Mesenchymal stem cell (in vitro differentiated cells and primary cell): ENCODE results near the gene MPPED2.

Source experiments
- DNase-seq: peaks from one replicate; pipeline ENCODE4 v3.0.0-alpha.2; 2013
- H2AFZ ChIP-seq: one replicate; pipeline ENCODE4 v1.6.1; 2013; ENCODE audit warnings: low read depth, mild to moderate bottlenecking, control low read depth, inconsistent platforms, low read length, moderate library complexity
- H2AK5ac ChIP-seq: 2 replicates; pipeline ENCODE4 v1.6.1; 2013; ENCODE audit warnings: low read length, moderate library complexity, mild to moderate bottlenecking, inconsistent platforms; ENCODE audit not compliant: severe bottlenecking
- H2BK120ac ChIP-seq: one replicate; pipeline ENCODE4 v1.6.1; 2013; ENCODE audit warnings: low read depth, mild to moderate bottlenecking, inconsistent platforms, low read length, moderate library complexity
- H2BK12ac ChIP-seq, 2 experiments: one replicate each; pipeline ENCODE4 v1.6.1; 2013; ENCODE audit warnings: inconsistent platforms in 2 of 2, low read length in 2 of 2, mild to moderate bottlenecking in 2 of 2, moderate library complexity in 2 of 2, control low read depth in 1 of 2
- H2BK15ac ChIP-seq: one replicate; pipeline ENCODE4 v1.6.1; 2013; ENCODE audit warnings: mild to moderate bottlenecking, low read depth, inconsistent platforms; ENCODE audit not compliant: poor library complexity, severe bottlenecking
- H2BK5ac ChIP-seq: 2 replicates; pipeline ENCODE4 v1.6.1; 2013; ENCODE audit warnings: low read depth, mild to moderate bottlenecking, low read length, control low read depth, inconsistent platforms; ENCODE audit not compliant: poor library complexity, severe bottlenecking
- H3K14ac ChIP-seq, 2 experiments: one replicate each; pipeline ENCODE4 v1.6.1; 2013; ENCODE audit warnings: inconsistent platforms in 2 of 2, low read length in 2 of 2, control low read depth in 1 of 2, mild to moderate bottlenecking in 1 of 2, moderate library complexity in 1 of 2
- H3K18ac ChIP-seq, 2 experiments: one replicate each; pipeline ENCODE4 v1.6.1; 2013; ENCODE audit warnings: inconsistent platforms in 2 of 2, low read length in 2 of 2, control low read depth in 1 of 2, low read depth in 1 of 2, mild to moderate bottlenecking in 1 of 2
- H3K23ac ChIP-seq, 2 experiments: one replicate each; pipeline ENCODE4 v1.6.1; 2013; ENCODE audit warnings: inconsistent platforms in 2 of 2, low read length in 2 of 2, mild to moderate bottlenecking in 2 of 2, moderate library complexity in 2 of 2, control low read depth in 1 of 2
- H3K27ac ChIP-seq: 2 replicates; pipeline ENCODE4 v1.5.1; 2013; ENCODE audit warnings: mild to moderate bottlenecking, moderate library complexity, low read length, control low read depth, inconsistent platforms; ENCODE audit not compliant: poor library complexity, severe bottlenecking
- H3K27me3 ChIP-seq, 2 experiments: 2 replicates each; pipeline versions ENCODE4 v1.6.1 to v1.7.0; 2013; ENCODE audit warnings: low read length in 2 of 2, mild to moderate bottlenecking in 2 of 2, moderate library complexity in 2 of 2, control low read depth in 1 of 2, inconsistent platforms in 1 of 2; ENCODE audit not compliant: control insufficient read depth in 1 of 2, insufficient read depth in 1 of 2
- H3K36me3 ChIP-seq, 2 experiments: 2 replicates each; pipeline versions ENCODE4 v1.6.1 to v1.7.0; 2013; ENCODE audit warnings: low read length in 2 of 2, control low read depth in 1 of 2, inconsistent platforms in 1 of 2, low read depth in 1 of 2, mild to moderate bottlenecking in 1 of 2; ENCODE audit not compliant: insufficient read depth in 2 of 2, control insufficient read depth in 1 of 2
- H3K4ac ChIP-seq, 2 experiments: one replicate each; pipeline ENCODE4 v1.6.1; 2013; ENCODE audit warnings: inconsistent platforms in 2 of 2, low read length in 2 of 2, mild to moderate bottlenecking in 2 of 2, moderate library complexity in 2 of 2, control low read depth in 1 of 2, low read depth in 1 of 2
- H3K4me1 ChIP-seq: 2 replicates; pipeline ENCODE4 v1.6.1; 2013; ENCODE audit warnings: low read depth, low read length, control low read depth; ENCODE audit not compliant: control insufficient read depth, insufficient read depth
- H3K4me2 ChIP-seq: 2 replicates; pipeline ENCODE4 v1.6.1; 2013; ENCODE audit warnings: low read length, mild to moderate bottlenecking, inconsistent platforms; ENCODE audit not compliant: poor library complexity, severe bottlenecking
- H3K4me3 ChIP-seq, 2 experiments: 2 replicates each; pipeline versions ENCODE4 v1.5.1 to v1.7.0; 2013; ENCODE audit warnings: low read length in 2 of 2, mild to moderate bottlenecking in 2 of 2, control low read depth in 1 of 2, low read depth in 1 of 2; ENCODE audit not compliant: insufficient read depth in 1 of 2
- H3K79me1 ChIP-seq: replicated peaks from 2 replicates; pipeline ENCODE4 v1.6.1; 2013; ENCODE audit warnings: mild to moderate bottlenecking, control low read depth, low read length, inconsistent platforms; ENCODE audit not compliant: poor library complexity, severe bottlenecking
- H3K9ac ChIP-seq: 2 replicates; pipeline ENCODE4 v1.7.0; 2013; ENCODE audit warnings: mild to moderate bottlenecking, low read length, moderate library complexity
- H3K9me3 ChIP-seq: 2 replicates; pipeline ENCODE4 v1.7.0; 2013; ENCODE audit warnings: mild to moderate bottlenecking, low read length; ENCODE audit not compliant: control insufficient read depth
- H4K8ac ChIP-seq: one replicate; pipeline ENCODE4 v1.6.1; 2013; ENCODE audit warnings: inconsistent platforms, mild to moderate bottlenecking, low read length, moderate library complexity
- H4K91ac ChIP-seq: one replicate; pipeline ENCODE4 v1.6.1; 2013; ENCODE audit warnings: mild to moderate bottlenecking, low read length, inconsistent platforms
- WGBS: methylation state at CpG from one replicate; pipeline ENCODE4 v1.1.7; 2013; ENCODE audit warnings: mixed read lengths; 5-methylcytosine and 5-hydroxymethylcytosine counted together

MPPED2 gene

GRCh38 chr11:30465623-30466022 lies 120.5 kb downstream of the MPPED2 start:
- no peak overlapping the region for H4K8ac ChIP-seq
- no peak overlapping the region for H3K27ac ChIP-seq
- no peak overlapping the region for H3K14ac ChIP-seq
- H2BK15ac ChIP-seq = no peak overlapping the region
- no peaks in the 10 kb centered on the region for H3K4me1 ChIP-seq
- H4K91ac ChIP-seq = no peak overlapping the region
- H3K27me3 ChIP-seq = no peaks in the 10 kb centered on the region
- no peak overlapping the region for H2AFZ ChIP-seq
- no peaks in the 10 kb centered on the region for H3K9me3 ChIP-seq
- no peak overlapping the region for H3K4me2 ChIP-seq
- no peak overlapping the region for H2BK12ac ChIP-seq
- no peak overlapping the region for H3K23ac ChIP-seq
- no peaks in the 10 kb centered on the region for H3K79me1 ChIP-seq
- H2AK5ac ChIP-seq = no peak overlapping the region
- H3K4ac ChIP-seq = no peak overlapping the region
- H3K4me3 ChIP-seq = no peak overlapping the region
- WGBS = no CpG with 5 or more reads among the region's 1 CpG
- H2BK5ac ChIP-seq = no peak overlapping the region
- H2BK120ac ChIP-seq = no peak overlapping the region
- no peak for DNase-seq
- no peak overlapping the region for H3K9ac ChIP-seq
- H3K18ac ChIP-seq = no peak overlapping the region
- no peaks in the 10 kb centered on the region for H3K36me3 ChIP-seq

- no peak overlapping the region for H3K9ac ChIP-seq
- no peaks in the 10 kb centered on the region for H3K27me3 ChIP-seq
- H3K4me1 ChIP-seq = no peaks in the 10 kb centered on the region
- no peak overlapping the region for H2BK15ac ChIP-seq
- no peak overlapping the region for H3K27ac ChIP-seq
- no peak for DNase-seq
- no peaks in the 10 kb centered on the region for H3K79me1 ChIP-seq
- no peak overlapping the region for H3K23ac ChIP-seq
- H3K4ac ChIP-seq = no peak overlapping the region
- no peaks in the 10 kb centered on the region for H3K36me3 ChIP-seq
- no peak overlapping the region for H2AK5ac ChIP-seq
- WGBS = 89% methylated on average over 2 of the region's 2 CpGs
- H3K14ac ChIP-seq = no peak overlapping the region
- no peak overlapping the region for H4K8ac ChIP-seq
- H3K9me3 ChIP-seq = no peaks in the 10 kb centered on the region
- no peak overlapping the region for H2BK120ac ChIP-seq
- no peak overlapping the region for H2AFZ ChIP-seq
- H2BK12ac ChIP-seq = no peak overlapping the region
- no peak overlapping the region for H2BK5ac ChIP-seq
- no peak overlapping the region for H3K18ac ChIP-seq
- no peak overlapping the region for H3K4me2 ChIP-seq
- no peak overlapping the region for H3K4me3 ChIP-seq
- no peak overlapping the region for H4K91ac ChIP-seq
Observed at GRCh38 chr11:30465192-30465591, 121.0 kb downstream of the MPPED2 start.

- no peak overlapping the region for H3K4me2 ChIP-seq
- H2BK12ac ChIP-seq = no peak overlapping the region
- no peak overlapping the region for H3K4me3 ChIP-seq
- no peak overlapping the region for H2AFZ ChIP-seq
- no peak overlapping the region for H3K14ac ChIP-seq
- H3K23ac ChIP-seq = peak overlapping the region in 1 of 2 experiments; percentile 59
- no peaks in the 10 kb centered on the region for H3K27me3 ChIP-seq
- H3K9me3 ChIP-seq = no peaks in the 10 kb centered on the region
- H3K4ac ChIP-seq = no peak overlapping the region
- no peak overlapping the region for H2AK5ac ChIP-seq
- H3K4me1 ChIP-seq = no peaks in the 10 kb centered on the region
- DNase-seq = no peak
- H4K8ac ChIP-seq = no peak overlapping the region
- no peaks in the 10 kb centered on the region for H3K79me1 ChIP-seq
- no peak overlapping the region for H2BK15ac ChIP-seq
- H2BK120ac ChIP-seq = no peak overlapping the region
- WGBS = 69% methylated on average over 2 of the region's 2 CpGs
- no peak overlapping the region for H3K18ac ChIP-seq
- H3K9ac ChIP-seq = no peak overlapping the region
- peak overlapping the region; percentile 34 for H4K91ac ChIP-seq
- no peaks in the 10 kb centered on the region for H3K36me3 ChIP-seq
- H3K27ac ChIP-seq = no peak overlapping the region
- no peak overlapping the region for H2BK5ac ChIP-seq
Observed at GRCh38 chr11:30463266-30463665, 122.9 kb downstream of the MPPED2 start.

- Histone ChIP-seq H3K4me3 (no peak overlapping the region), H4K8ac (no peak overlapping the region), H3K18ac (no peak overlapping the region), H2BK12ac (no peak overlapping the region), H2BK120ac (no peak overlapping the region), H3K4me1 (no peaks in the 10 kb centered on the region), H3K27ac (no peak overlapping the region), H3K27me3 (no peaks in the 10 kb centered on the region), H3K79me1 (no peaks in the 10 kb centered on the region), H3K4me2 (no peak overlapping the region), H2AK5ac (no peak overlapping the region), H2BK5ac (no peak overlapping the region), H4K91ac (no peak overlapping the region), H3K14ac (no peak overlapping the region), H3K36me3 (no peaks in the 10 kb centered on the region), H2BK15ac (no peak overlapping the region), H3K9me3 (no peaks in the 10 kb centered on the region), H3K4ac (no peak overlapping the region), H3K9ac (no peak overlapping the region), H3K23ac (no peak overlapping the region), H2AFZ (no peak overlapping the region)
- DNase-seq = no peak
- WGBS = no CpG with 5 or more reads among the region's 3 CpGs
Observed at GRCh38 chr11:30462421-30462820, 123.7 kb downstream of the MPPED2 start.
